K562 (cell line): ENCODE data around the gene ANKRD24. TPM values are rescaled to one million over a fixed set of nuclear protein-coding genes. Genes with fewer than 3 reads are reported as not detected.

ENCODE experiments used
- CAMTA2 ChIP-seq: fragments of 250-450 bp; sonication (Bioruptor Pico); conservative IDR thresholded peaks from 2 replicates; pipeline ENCODE4 v1.5.1; 2022
- CBFA2T3 ChIP-seq: fragments of 450-650 bp; IDR thresholded peaks from 2 replicates; pipeline ENCODE4 v1.6.1; 2017
- CHAMP1 ChIP-seq: fragments of 450-650 bp; IDR thresholded peaks from 2 replicates; pipeline ENCODE4 v1.6.1; 2016; ENCODE audit warnings: mild to moderate bottlenecking
- CREB5 ChIP-seq: fragments of 250-450 bp; sonication (Bioruptor Pico); IDR thresholded peaks from 2 replicates; pipeline ENCODE4 v1.5.0; 2020; ENCODE audit warnings: mild to moderate bottlenecking
- ESRRA ChIP-seq: fragments of 450-650 bp; IDR thresholded peaks from 2 replicates; pipeline ENCODE4 v1.6.1; 2014; ENCODE audit warnings: low read depth, mild to moderate bottlenecking, moderate library complexity, borderline replicate concordance
- FOSL1 ChIP-seq: fragments of 200-800 bp; sonication (Bioruptor generic); conservative IDR thresholded peaks from 2 replicates; pipeline ENCODE4 v1.6.1; 2016; ENCODE audit warnings: missing genetic modification characterization, missing compliant biosample characterization
- FOXK2 ChIP-seq, 2 experiments: fragments of 450-650 bp; IDR thresholded peaks in 1 of 2; conservative IDR thresholded peaks in 1 of 2; 2 replicates each; pipeline ENCODE4 v1.6.1; 2016; ENCODE audit warnings: low read depth in 2 of 2, mild to moderate bottlenecking in 1 of 2
- FUS ChIP-seq: fragments of 200-400 bp; formaldehyde crosslinking; optimal IDR thresholded peaks from 2 replicates; pipeline ENCODE3; 2017; ENCODE audit warnings: low read depth, low read length
- HCFC1 ChIP-seq: IDR thresholded peaks from 2 replicates; pipeline ENCODE4 v1.6.1; 2012; ENCODE audit warnings: low read depth, low read length, improper control_type of control experiment
- HINFP ChIP-seq: fragments of 450-650 bp; conservative IDR thresholded peaks from 2 replicates; pipeline ENCODE4 v1.6.1; 2016; ENCODE audit warnings: missing genetic modification characterization, low read depth, mild to moderate bottlenecking, control low read depth, missing compliant biosample characterization
- LCOR ChIP-seq: sonication (generic); formaldehyde crosslinking; IDR thresholded peaks from 2 replicates; pipeline ENCODE4 v1.8.0; 2022; ENCODE audit warnings: mild to moderate bottlenecking, missing genetic modification reagents
- MYNN ChIP-seq, 2 experiments: sonication (generic); formaldehyde crosslinking in 1 of 2; IDR thresholded peaks; 2 replicates each; pipeline versions ENCODE4 v1.5.0 to v1.6.1; 2016 to 2020; ENCODE audit warnings: antibody characterized with exemption in 1 of 2, missing genetic modification reagents in 1 of 2
- PCBP1 ChIP-seq: fragments of 200-400 bp; formaldehyde crosslinking; IDR thresholded peaks from 2 replicates; pipeline ENCODE4 v1.6.1; 2018; ENCODE audit warnings: mild to moderate bottlenecking, low read depth, low read length; ENCODE audit not compliant: poor library complexity, severe bottlenecking
- PTTG1 ChIP-seq: fragments of 450-650 bp; IDR thresholded peaks from 2 replicates; pipeline ENCODE4 v1.6.1; 2016; ENCODE audit warnings: low read depth, mild to moderate bottlenecking, missing genetic modification characterization, missing compliant biosample characterization
- SAFB ChIP-seq: fragments of 200-400 bp; formaldehyde crosslinking; IDR thresholded peaks from 2 replicates; pipeline ENCODE4 v1.6.1; 2017; ENCODE audit warnings: low read depth, low read length, borderline replicate concordance
- XRCC4 ChIP-seq: IDR thresholded peaks from one replicate; pipeline ENCODE4 v1.6.1; 2011; ENCODE audit not compliant: insufficient read depth, insufficient read length; ENCODE audit errors: extremely low read depth
- YY1 ChIP-seq, 3 experiments: IDR thresholded peaks; 2 replicates each; pipeline ENCODE4 v1.6.1; 2011; ENCODE audit warnings: low read length in 2 of 3, mild to moderate bottlenecking in 2 of 3, moderate library complexity in 2 of 3, borderline replicate concordance in 1 of 3, control low read depth in 1 of 3, low read depth in 1 of 3; ENCODE audit not compliant: insufficient read depth in 3 of 3, insufficient replicate concordance in 2 of 3, control insufficient read depth in 1 of 3, insufficient read length in 1 of 3; ENCODE audit errors: extremely low read depth in 1 of 3
- ZC3H11A ChIP-seq: IDR thresholded peaks from 2 replicates; pipeline ENCODE4 v1.6.1; 2012; ENCODE audit warnings: low read depth, low read length, improper control_type of control experiment
- ZNF174 ChIP-seq: fragments of 250-450 bp; sonication (Bioruptor Pico); IDR thresholded peaks from 2 replicates; pipeline ENCODE4 v1.4.0; 2020; ENCODE audit warnings: mild to moderate bottlenecking
- ZNF3 ChIP-seq: fragments of 250-450 bp; sonication (Bioruptor Pico); IDR thresholded peaks from 2 replicates; pipeline ENCODE4 v1.5.0; 2021; ENCODE audit warnings: mild to moderate bottlenecking, moderate library complexity
- ZNF395 ChIP-seq: fragments of 200-800 bp; sonication (Bioruptor generic); IDR thresholded peaks from 2 replicates; pipeline ENCODE4 v1.6.1; 2017; ENCODE audit warnings: missing genetic modification characterization, missing compliant biosample characterization
- ZNF444 ChIP-seq: fragments of 250-450 bp; sonication (Bioruptor Pico); IDR thresholded peaks from 2 replicates; pipeline ENCODE4 v1.4.0; 2020; ENCODE audit warnings: mild to moderate bottlenecking, moderate library complexity
- polyA plus RNA-seq, 8 experiments: library from polyadenylated mRNA; depleted of rRNA in 4 of 8; stranded (reverse) in 5 of 8; unstranded in 3 of 8; fragments of >200 nt; fragmentation: Nextera tagmentation in 2 of 8; fragmentation: Illumina TruSeq in 1 of 8; extraction: Ambion mirVana in 2 of 8; extraction: Trizol in 1 of 8; gene quantifications; 2 replicates each; pipeline versions ENCODE4 v1.2.1 to v1.2.3, GENCODE V29; 2011 to 2014; ENCODE audit warnings: inconsistent platforms in 1 of 8, missing spikeins in 1 of 8
- total RNA-seq, 7 experiments: library from RNA; depleted of rRNA in 6 of 7; stranded (reverse); fragments of >200 nt in 6 of 7; fragmentation: Illumina TruSeq in 2 of 7; extraction: Trizol in 2 of 7; gene quantifications; 2 replicates each; pipeline versions ENCODE4 v1.2.1 to v1.2.3, GENCODE V29; 2011 to 2021; ENCODE audit warnings: low replicate concordance in 1 of 7

The ANKRD24 gene
- total and polyA plus RNA-seq, 9 of the 15 experiments (the other 6 are each of a cell fraction or from before 2014, with no cell fraction given): 0.07 to 0.12 (median 0.09) TPM; not detected in 5

GRCh38 chr19:4233282-4233853, 50.9 kb downstream of the ANKRD24 start (continued):
- TF ChIP-seq ZNF174 (CRISPR knock-in tag) (no peak), PTTG1 (tag) (no peak), FOXK2 (conservative IDR thresholded peaks at IDR 0.05 in 1 of 2, IDR thresholded peaks at IDR 0.05 in 1 of 2; ENCODE audit: low read depth in 2 of 2) (no peak), ZNF395 (no peak), XRCC4 (no peak), CREB5 (no peak), SAFB (no peak), CAMTA2 (CRISPR knock-in tag) (no peak), ESRRA (peak; percentile 70), FOSL1 (tag) (no peak), HCFC1 (no peak), ZC3H11A (no peak), CHAMP1 (no peak), FUS (no peak), HINFP (tag) (no peak), ZNF444 (CRISPR knock-in tag) (no peak), YY1 (IDR thresholded peaks at IDR 0.05; ENCODE audit: borderline replicate concordance in 1 of 3, control insufficient read depth in 1 of 3, extremely low read depth in 1 of 3, insufficient read depth in 3 of 3, insufficient read length in 1 of 3, insufficient replicate concordance in 2 of 3, low read depth in 1 of 3, low read length in 2 of 3) (peak in 2 of 3 experiments; percentile 20 to 42), ZNF3 (CRISPR knock-in tag) (no peak), LCOR (no peak), MYNN (IDR thresholded peaks at IDR 0.05) (peak; percentile 51; the same call in 1 of the 2 replicates), MYNN (CRISPR knock-in tag; IDR thresholded peaks at IDR 0.05) (no peak), CBFA2T3 (0 out of 2 replicates have a peak, but pooled peaks have one; percentile 5), PCBP1 (peak; percentile 5)
